K562 (cell line): Measurements from ENCODE around the gene EIPR1.

Experiments used
- GABPB1 ChIP-seq: sonication (generic); formaldehyde crosslinking; IDR thresholded peaks from 2 replicates; pipeline ENCODE4 v1.8.0; 2022; ENCODE audit warnings: mild to moderate bottlenecking, missing genetic modification reagents
- HDAC6 ChIP-seq: IDR thresholded peaks from 2 replicates; pipeline ENCODE4 v1.6.1; 2012; ENCODE audit warnings: low read depth, mild to moderate bottlenecking, control low read depth, inconsistent platforms, low read length, moderate library complexity
- HMG20B ChIP-seq: fragments of 250-450 bp; sonication (Bioruptor Pico); IDR thresholded peaks from 2 replicates; pipeline ENCODE4 v1.5.0; 2021; ENCODE audit warnings: mild to moderate bottlenecking
- SOX6 ChIP-seq: fragments of 450-650 bp; IDR thresholded peaks from 2 replicates; pipeline ENCODE4 v1.6.1; 2014; ENCODE audit warnings: mild to moderate bottlenecking
- USF1 ChIP-seq: sonication (generic); formaldehyde crosslinking; IDR thresholded peaks from 2 replicates; pipeline ENCODE4 v1.9.0; 2022; ENCODE audit warnings: mild to moderate bottlenecking, missing genetic modification reagents
- ZBTB1 ChIP-seq: sonication (generic); formaldehyde crosslinking; IDR thresholded peaks from 2 replicates; pipeline ENCODE4 v1.8.1; 2023; ENCODE audit warnings: missing genetic modification reagents, low read depth, mild to moderate bottlenecking, borderline replicate concordance

GRCh38 chr2:3265981-3266924, 111.4 kb downstream of the EIPR1 start:
- TF ChIP-seq GABPB1, result no peak
- TF ChIP-seq USF1 (CRISPR knock-in tag), result no peak
- no peak for TF ChIP-seq SOX6
- no peak for TF ChIP-seq ZBTB1
- no peak for TF ChIP-seq HMG20B (CRISPR knock-in tag)
- TF ChIP-seq HDAC6, result no peak
